ENCODE measurements around the gene SLC22A23.

SLC22A23 gene

DNA sequence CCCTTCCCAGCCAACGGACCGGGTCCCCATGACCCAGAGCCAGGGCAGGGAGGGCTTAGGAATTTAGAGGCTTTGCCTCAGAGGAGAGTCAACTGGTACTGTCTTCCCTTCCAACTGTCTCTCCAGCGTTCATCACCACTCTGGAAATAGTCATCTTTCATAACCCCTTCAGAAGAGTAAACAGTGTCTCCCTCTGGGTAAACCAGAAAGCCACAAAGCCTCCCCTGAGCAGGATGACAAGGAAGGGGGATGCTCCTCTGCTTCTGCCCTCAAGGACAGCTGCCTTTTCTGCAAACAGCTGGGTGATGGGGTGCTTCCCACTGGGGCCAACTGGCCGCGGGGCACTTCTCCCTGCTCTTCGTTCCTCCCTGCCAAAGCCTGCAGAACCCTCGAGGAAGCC is 108.0 kb downstream of the SLC22A23 start:
- TF ChIP-seq CTCF (IDR thresholded peaks at IDR 0.05; ENCODE audit: low read depth, low read length): no peak
- no peak overlapping the region for H3K4me3 ChIP-seq (ENCODE audit: low read depth, low read length)

GRCh38 chr6:3347826-3348225 is 109.0 kb downstream of the SLC22A23 start:
- no peak overlapping the region for H3K4me3 ChIP-seq (ENCODE audit: low read depth, low read length)
- no peak for TF ChIP-seq CTCF (IDR thresholded peaks at IDR 0.05; ENCODE audit: low read depth, low read length)

GRCh38 chr6:3347247-3347646 is 109.6 kb downstream of the SLC22A23 start:
- H3K4me3 ChIP-seq (ENCODE audit: low read depth, low read length): no peak overlapping the region
- TF ChIP-seq CTCF (IDR thresholded peaks at IDR 0.05; ENCODE audit: low read depth, low read length): no peak

DNA sequence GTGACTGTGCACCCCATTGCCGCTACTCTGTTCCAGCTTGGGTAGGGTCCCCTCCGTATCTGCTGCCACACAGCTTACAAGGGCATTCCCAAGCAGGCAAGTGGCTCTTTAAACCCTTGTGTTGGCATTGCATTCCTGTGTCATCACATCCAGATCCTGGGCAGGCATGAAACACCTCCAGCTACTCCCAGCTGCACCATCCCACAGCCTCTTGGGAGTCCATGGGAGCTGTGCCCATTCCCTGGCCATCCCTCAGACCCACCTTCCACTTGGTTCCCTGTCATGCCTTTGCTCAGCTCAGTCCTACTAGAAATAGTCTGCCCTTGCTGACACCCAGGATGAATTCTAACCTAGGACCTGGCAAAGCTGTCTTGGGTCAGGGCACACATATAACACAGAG is 110.4 kb downstream of the SLC22A23 start:
- no peak overlapping the region for H3K4me3 ChIP-seq (ENCODE audit: low read depth, low read length)
- TF ChIP-seq CTCF (IDR thresholded peaks at IDR 0.05; ENCODE audit: low read depth, low read length): no peak

- no peak for TF ChIP-seq CTCF (IDR thresholded peaks at IDR 0.05; ENCODE audit: low read depth, low read length)
- no peak overlapping the region for H3K4me3 ChIP-seq (ENCODE audit: low read depth, low read length)
These were observed 111.0 kb downstream of the SLC22A23 start for GRCh38 chr6:3345836-3346235.

DNA sequence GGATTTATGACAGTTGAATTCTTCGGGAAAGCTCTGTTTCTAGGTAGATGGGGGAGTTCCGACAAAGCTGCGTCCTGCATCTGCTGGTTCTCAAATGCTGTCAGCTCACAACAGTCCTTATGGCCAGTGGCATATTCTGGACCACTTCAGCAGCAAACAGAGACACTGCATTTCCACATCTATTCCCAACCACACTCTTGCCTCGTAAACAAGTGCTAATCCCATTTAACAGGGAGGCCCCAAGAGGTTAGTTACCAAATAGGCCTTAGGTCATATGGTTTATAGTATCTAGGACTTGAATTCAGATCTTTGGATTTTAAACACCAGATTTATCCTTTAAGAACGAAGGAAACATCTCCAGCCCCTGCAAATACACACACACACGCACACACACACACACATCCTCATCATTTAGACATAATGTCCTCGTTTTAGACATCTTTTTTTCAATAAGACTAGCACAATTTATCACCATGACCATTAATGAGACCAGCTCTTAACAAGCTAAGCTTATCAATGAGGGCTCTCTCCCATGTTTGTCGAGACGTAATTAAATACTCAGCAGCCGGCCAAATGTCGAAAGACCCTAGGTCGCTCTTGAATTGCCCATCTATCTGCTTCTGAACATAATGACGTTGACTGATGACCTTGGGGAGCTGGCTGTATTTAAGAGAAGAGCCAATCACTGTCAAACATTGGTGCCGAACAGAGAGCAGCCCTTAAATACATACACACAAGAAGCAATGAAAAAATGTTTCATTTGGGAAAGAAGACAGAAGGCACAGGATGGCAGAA is 113.6 kb downstream of the SLC22A23 start:
- H3K4me3 ChIP-seq (ENCODE audit: low read depth, low read length): no peak overlapping the region
- TF ChIP-seq CTCF (IDR thresholded peaks at IDR 0.05; ENCODE audit: low read depth, low read length): no peak

GRCh38 chr6:3341467-3341866 is 115.4 kb downstream of the SLC22A23 start:
- no peak for TF ChIP-seq CTCF (IDR thresholded peaks at IDR 0.05; ENCODE audit: low read depth, low read length)
- H3K4me3 ChIP-seq (ENCODE audit: low read depth, low read length): no peak overlapping the region

Data from WI38 (cell line).